ENCODE results near the gene MAPK10.

MAPK10 gene

DNA sequence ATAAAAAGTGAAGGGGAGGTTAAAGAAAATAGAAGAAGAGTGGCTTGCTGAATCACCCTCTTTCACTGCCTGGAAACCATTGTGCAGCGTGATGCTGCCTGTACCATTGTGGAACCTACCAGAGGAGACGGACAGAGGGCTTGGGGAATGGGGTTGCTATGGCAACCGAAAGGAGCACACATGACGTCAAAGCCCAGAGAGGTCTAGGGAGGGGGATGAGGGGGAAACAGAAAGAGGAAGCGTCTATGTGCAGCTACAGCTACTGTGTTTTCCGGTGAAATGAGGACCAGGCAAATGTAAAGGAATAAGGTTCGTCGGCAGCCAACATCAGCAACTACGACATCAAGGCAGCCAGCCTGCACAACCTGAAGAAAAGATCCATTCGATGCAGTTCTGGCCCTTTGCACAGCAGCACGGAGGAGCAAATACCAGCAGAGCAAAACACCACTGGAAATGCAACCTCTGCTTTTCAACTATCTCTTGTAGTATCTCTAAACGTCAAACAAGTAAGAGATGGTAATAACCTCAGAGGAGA is at the start of gene MAPK10:
Gene MAPK10, minus strand, starts transcription at position 110 of the 535 bp plus-strand sequence.
- H3K27ac ChIP-seq = no peak within 1 kb of the TSS
- CTCF ChIA-PET = no interaction called here
- DNase-seq (ENCODE audit: low spot score) = no peak
- TF ChIP-seq, protein P1, sequence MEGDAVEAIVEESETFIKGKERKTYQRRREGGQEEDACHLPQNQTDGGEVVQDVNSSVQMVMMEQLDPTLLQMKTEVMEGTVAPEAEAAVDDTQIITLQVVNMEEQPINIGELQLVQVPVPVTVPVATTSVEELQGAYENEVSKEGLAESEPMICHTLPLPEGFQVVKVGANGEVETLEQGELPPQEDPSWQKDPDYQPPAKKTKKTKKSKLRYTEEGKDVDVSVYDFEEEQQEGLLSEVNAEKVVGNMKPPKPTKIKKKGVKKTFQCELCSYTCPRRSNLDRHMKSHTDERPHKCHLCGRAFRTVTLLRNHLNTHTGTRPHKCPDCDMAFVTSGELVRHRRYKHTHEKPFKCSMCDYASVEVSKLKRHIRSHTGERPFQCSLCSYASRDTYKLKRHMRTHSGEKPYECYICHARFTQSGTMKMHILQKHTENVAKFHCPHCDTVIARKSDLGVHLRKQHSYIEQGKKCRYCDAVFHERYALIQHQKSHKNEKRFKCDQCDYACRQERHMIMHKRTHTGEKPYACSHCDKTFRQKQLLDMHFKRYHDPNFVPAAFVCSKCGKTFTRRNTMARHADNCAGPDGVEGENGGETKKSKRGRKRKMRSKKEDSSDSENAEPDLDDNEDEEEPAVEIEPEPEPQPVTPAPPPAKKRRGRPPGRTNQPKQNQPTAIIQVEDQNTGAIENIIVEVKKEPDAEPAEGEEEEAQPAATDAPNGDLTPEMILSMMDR (conservative IDR thresholded peaks at IDR 0.05; ENCODE audit: low read depth) = no peak
- POLR2A ChIA-PET (ENCODE audit: low non-redundant PET) = no interaction called here

DNA sequence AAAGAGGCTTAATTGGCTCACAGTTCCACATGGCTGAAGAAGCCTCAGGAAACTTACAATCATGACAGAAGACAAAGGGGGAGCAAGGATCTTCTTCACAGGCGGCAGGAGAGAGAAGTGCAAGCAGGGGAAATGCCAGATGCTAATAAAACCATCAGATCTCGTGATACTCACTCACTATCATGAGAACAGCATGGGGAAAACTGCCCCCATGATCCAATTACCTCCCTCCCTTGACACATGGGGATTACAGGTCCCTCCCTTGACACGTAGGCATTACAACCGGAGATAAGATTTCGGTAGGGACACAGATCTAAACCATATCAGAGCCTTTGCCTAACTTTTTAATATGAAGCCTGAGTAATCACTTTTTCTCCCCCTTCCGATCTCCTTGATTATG is 43.7 kb upstream of the MAPK10 start:
- ChIA-PET POLR2A (ENCODE audit: low non-redundant PET) (no interaction called here), CTCF (no interaction called here)
- no peak for DNase-seq (ENCODE audit: low spot score)
- H3K27ac ChIP-seq = no peak overlapping the region
- TF ChIP-seq, protein P1 (conservative IDR thresholded peaks at IDR 0.05; ENCODE audit: low read depth) = no peak

DNA sequence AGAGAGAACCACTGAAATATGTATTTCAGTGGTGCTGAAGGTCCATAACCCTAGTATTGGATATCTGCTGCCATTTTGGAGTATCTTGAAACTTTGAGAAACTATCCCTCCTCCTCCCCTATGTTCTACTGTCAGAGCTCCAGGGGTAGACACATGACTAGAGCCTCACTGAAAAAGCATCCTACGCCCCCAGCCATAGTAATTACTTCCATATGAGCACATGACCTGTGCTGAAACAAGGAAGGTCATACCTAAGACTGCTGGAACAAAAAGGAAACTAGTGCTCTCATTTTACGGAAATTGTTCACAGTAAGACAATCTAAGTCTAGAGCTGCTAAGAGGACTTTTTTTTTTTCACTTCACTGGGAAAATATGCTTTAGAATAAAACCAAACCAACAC is 42.0 kb upstream of the MAPK10 start:
- H3K27ac ChIP-seq = no peak overlapping the region
- ChIA-PET POLR2A (ENCODE audit: low non-redundant PET) (no interaction called here), CTCF (interaction anchor here (0.7 to 1.2 kb wide), 2 partner anchors 334 to 359 kb away, joined by 3 to 5 read pairs; no protein-coding TSS in a partner anchor)
- TF ChIP-seq, protein P1 (conservative IDR thresholded peaks at IDR 0.05; ENCODE audit: low read depth) = no peak
- no peak for DNase-seq (ENCODE audit: low spot score)

DNA sequence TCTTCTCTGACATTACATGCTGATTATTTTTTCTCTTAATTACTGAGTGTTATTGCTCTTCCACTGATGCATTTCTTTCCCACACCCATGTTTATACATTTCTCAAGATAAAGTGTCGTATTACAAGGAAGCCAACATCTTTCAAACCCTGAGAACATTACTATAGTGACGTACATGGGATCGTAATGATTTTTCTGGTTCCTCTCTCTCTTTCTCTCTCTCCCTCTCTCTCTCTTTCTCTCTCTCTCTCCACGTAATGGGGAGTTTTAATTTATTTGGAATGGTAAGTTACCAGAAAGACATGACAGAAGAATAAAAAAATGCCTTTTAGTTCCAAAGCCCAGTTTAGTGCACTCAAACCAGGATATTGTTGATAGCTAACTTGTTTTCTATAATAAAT is 40.4 kb upstream of the MAPK10 start:
- TF ChIP-seq, protein P1 (conservative IDR thresholded peaks at IDR 0.05; ENCODE audit: low read depth) = no peak
- ChIA-PET CTCF (no interaction called here), POLR2A (ENCODE audit: low non-redundant PET) (no interaction called here)
- no peak overlapping the region for H3K27ac ChIP-seq
- no peak for DNase-seq (ENCODE audit: low spot score)

DNA sequence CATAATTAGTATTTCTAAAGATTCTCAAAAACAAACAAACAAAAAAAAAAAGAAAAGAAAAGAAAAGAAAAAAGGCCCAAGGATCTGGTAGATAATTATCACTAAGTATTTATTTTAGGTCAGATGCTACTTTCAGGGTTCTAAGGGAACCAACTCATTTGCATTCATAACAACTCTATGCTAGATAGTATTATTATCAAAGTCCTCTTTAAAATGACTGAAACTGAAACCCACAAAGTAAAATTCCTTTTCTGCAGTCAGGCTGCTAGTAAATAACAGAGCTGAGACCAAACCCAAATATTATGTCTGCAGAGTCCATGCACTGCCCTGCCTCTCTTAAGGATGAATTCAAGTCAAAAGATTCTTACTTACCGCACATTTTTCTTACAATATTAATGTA is 38.3 kb upstream of the MAPK10 start:
- H3K27ac ChIP-seq = no peak overlapping the region
- ChIA-PET CTCF (no interaction called here), POLR2A (ENCODE audit: low non-redundant PET) (no interaction called here)
- TF ChIP-seq, protein P1 (conservative IDR thresholded peaks at IDR 0.05; ENCODE audit: low read depth) = no peak
- DNase-seq (ENCODE audit: low spot score) = no peak

DNA sequence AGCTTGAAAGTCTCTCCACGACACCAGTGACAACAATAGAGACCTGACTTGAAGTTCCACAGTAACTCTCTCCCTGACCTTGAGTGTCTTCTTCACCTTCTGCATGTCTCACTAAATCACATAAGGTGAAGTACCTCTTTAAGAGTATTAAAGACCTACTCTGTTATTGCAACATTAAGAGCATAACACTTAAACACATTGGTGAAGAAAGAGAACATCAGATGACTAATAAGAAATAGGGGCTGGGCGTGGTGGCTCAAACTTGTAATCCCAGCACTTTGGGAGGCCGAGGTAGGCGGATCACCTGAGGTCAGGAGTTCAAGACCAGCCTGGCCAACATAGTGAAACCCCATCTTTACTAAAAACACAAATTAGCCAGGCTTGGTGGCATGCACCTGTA is 33.9 kb upstream of the MAPK10 start:
- ChIA-PET CTCF (no interaction called here), POLR2A (ENCODE audit: low non-redundant PET) (no interaction called here)
- no peak overlapping the region for H3K27ac ChIP-seq
- DNase-seq (ENCODE audit: low spot score) = no peak
- TF ChIP-seq, protein P1 (conservative IDR thresholded peaks at IDR 0.05; ENCODE audit: low read depth) = no peak

DNA sequence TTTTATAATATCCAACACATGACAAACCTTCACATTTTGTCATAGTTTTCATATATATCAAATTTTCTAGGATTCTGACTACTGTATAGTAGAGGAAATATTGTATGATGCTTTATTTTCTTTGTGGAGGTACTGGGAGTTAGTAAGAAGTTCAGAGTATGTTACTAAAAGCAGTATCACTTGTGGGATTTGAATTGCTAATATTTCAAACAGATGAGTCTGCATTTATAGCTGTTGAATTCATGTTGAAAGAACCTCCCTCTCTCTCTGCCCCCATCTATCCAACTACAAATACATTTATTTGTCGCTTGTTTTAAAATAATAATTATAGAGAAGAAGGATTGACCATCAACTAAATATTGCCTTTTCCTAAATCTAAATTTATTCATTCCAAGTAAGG is 29.8 kb upstream of the MAPK10 start:
- ChIA-PET CTCF (no interaction called here), POLR2A (ENCODE audit: low non-redundant PET) (no interaction called here)
- no peak for DNase-seq (ENCODE audit: low spot score)
- no peak overlapping the region for H3K27ac ChIP-seq
- TF ChIP-seq, protein P1 (conservative IDR thresholded peaks at IDR 0.05; ENCODE audit: low read depth) = no peak

Measured in RWPE1 (cell line).